ENCODE data around the gene JARID2.

GRCh38 chr6:15499125-15499524 is 253.3 kb downstream of the JARID2 start:
- TF ChIP-seq CTCF (IDR thresholded peaks at IDR 0.05 in 2 of 3, conservative IDR thresholded peaks at IDR 0.05 in 1 of 3; ENCODE audit: borderline replicate concordance in 1 of 3, insufficient read depth in 1 of 3, low read depth in 2 of 3, low read length in 2 of 3) (no peak), EZH2 (IDR thresholded peaks at IDR 0.05) (no peak), ATF3 (IDR thresholded peaks at IDR 0.05) (no peak), MAX (IDR thresholded peaks at IDR 0.05) (no peak), TCF7L2 (IDR thresholded peaks at IDR 0.05; ENCODE audit: borderline replicate concordance, extremely low read depth, insufficient read depth, insufficient read length) (no peak), ZNF274 (IDR thresholded peaks at IDR 0.05; ENCODE audit: low read depth, low read length) (no peak), EGR1 (IDR thresholded peaks at IDR 0.05; ENCODE audit: low read depth) (no peak), RAD21 (IDR thresholded peaks at IDR 0.05; ENCODE audit: low read depth) (no peak), SRF (IDR thresholded peaks at IDR 0.05; ENCODE audit: low read depth) (no peak), EZH2phosphoT487 (IDR thresholded peaks at IDR 0.05; ENCODE audit: borderline replicate concordance) (no peak)
